GM12872 (cell line): Measurements from ENCODE around the gene CRYBG3.

Source experiments
- TF ChIP-seq, protein P1 (sequence below): IDR thresholded peaks from 3 replicates; pipeline ENCODE4 v1.5.1; 2011; ENCODE audit warnings: low read depth, mild to moderate bottlenecking, low read length, moderate library complexity; ENCODE audit not compliant: insufficient read depth

The CRYBG3 gene

DNA sequence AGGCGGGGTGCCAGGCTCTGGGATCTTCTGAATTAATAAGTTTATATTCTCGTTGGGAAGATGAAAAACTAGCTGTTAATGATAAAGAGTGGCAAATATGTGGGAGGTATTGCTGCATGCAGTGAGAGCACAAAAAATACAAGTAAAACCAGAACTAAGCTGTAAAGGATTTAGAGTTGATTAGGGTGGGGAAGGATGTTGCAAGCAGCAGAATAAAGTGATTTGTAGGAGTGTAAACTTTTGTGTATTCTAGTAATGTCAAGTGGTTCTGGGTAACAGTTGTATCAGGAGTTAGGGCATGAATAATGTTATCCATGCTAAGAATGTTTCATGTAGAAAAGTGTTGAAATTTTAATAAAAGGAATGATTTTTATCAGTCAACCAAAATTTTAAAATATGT, 18.1 kb downstream of the CRYBG3 start:
- TF ChIP-seq, protein P1, sequence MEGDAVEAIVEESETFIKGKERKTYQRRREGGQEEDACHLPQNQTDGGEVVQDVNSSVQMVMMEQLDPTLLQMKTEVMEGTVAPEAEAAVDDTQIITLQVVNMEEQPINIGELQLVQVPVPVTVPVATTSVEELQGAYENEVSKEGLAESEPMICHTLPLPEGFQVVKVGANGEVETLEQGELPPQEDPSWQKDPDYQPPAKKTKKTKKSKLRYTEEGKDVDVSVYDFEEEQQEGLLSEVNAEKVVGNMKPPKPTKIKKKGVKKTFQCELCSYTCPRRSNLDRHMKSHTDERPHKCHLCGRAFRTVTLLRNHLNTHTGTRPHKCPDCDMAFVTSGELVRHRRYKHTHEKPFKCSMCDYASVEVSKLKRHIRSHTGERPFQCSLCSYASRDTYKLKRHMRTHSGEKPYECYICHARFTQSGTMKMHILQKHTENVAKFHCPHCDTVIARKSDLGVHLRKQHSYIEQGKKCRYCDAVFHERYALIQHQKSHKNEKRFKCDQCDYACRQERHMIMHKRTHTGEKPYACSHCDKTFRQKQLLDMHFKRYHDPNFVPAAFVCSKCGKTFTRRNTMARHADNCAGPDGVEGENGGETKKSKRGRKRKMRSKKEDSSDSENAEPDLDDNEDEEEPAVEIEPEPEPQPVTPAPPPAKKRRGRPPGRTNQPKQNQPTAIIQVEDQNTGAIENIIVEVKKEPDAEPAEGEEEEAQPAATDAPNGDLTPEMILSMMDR = no peak

DNA sequence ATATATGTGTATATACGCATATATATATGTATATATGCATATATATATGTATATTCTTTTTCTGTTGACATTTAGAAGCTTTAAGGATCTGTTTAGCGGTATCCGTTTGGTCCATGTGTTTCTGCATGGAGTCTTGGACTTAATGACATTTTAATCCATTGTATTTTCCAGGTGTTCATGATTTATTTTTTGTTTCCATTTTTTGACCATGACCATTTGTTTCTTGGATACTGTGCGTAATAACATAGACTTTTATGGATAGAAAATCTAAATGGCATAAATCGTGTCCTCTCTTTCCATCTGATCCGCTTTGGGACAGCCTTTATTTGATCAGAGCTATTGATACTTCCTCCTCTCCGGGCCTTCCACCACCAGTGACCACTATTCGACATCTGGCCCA, 19.5 kb downstream of the CRYBG3 start:
- TF ChIP-seq, protein P1 = no peak

DNA sequence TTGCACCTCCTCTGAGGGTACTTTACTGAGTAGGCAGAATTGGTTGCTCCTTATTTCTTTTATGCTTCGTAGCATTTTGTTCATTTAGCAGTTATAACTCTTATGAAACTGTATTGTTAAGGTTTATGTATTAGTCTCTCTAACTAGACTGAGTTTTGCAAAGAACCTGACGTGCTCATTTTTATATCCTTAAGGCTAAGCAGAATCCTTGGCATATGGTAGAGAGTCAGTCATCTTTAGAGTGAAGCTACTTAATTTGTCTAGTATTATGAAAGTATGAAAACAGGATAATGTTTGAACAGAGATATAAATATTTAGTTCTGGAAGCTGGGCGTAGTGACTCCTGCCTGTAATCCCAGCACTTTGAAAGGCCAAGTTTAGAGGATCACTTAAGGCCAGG, 20.1 kb downstream of the CRYBG3 start:
- TF ChIP-seq, protein P1 = no peak

DNA sequence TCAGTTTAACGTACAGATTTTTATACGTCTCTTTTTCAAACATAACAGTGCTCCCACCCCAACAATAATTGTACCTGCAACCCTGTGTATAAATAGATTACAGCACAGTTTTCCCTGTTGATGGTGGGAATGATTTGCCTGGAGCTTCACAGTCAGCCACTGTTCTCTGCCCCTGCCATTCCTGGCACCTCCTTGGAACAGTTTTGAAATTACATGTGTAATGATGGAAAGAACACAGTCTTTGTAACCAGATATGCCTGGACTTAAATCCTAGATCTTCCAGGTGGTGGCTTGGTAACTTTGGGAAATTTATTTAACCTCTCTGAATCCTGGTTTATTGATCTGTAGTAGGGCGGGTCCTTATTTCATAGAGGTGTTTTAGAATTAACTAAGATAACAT, 27.0 kb downstream of the CRYBG3 start:
- TF ChIP-seq, protein P1 = no peak

DNA sequence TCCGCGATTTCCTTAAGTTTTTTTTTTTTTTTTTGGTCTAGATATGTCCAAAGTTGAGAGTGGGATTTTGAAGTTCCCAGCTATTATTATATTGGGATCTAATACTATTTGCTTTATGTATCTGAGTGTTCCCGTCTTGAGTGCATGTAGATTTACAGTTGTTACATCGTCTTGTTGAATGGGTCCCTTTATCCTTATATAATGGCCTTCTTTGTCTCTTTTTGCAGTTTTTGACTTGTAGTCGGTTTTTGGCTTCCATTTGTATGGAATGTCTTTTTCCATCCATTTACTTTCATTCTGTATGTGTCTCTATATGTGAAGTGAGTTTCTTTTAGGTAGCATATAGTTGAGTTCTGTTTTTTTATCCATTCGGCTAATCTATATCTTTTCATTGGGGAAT, 35.6 kb downstream of the CRYBG3 start:
- TF ChIP-seq, protein P1 = no peak

DNA sequence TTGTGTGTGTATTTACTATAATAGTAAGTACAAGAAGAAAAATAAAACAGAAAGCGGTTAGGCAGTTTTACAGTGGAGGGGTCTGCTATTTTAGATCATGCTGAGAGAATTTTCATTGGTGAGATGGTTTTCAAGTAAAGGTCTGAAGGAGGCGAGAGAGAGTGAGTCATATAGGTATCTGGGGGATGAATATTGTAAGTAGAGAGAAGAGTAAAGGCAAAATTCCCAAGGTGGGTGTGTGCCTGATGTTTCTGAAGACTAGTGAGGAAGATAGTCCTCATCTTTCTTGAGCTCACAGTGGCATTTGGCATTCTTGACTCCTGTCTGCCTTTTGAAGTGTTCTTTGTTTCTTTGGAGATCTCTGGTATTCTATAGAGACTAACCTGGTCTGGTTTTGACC, 38.6 kb downstream of the CRYBG3 start:
- TF ChIP-seq, protein P1 = no peak

DNA sequence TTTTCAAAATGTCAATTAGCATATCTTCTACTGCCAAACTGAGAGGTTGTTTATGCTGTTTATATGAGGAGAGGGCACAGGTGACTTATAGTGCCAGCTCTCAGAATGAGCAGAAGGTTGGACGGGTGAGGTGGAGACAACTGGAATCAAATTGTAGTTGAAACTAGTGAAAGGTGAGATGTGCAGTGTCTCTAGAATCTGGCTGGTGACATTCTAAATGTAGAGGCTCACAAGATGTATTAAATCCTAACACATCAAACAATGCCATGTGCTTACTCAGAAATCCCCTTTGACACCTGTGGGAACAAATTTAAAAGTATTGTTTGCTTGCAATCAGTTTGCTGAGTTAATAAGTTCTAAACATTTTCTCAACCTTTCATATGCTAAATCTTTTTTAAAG, 40.8 kb downstream of the CRYBG3 start:
- TF ChIP-seq, protein P1 = no peak

DNA sequence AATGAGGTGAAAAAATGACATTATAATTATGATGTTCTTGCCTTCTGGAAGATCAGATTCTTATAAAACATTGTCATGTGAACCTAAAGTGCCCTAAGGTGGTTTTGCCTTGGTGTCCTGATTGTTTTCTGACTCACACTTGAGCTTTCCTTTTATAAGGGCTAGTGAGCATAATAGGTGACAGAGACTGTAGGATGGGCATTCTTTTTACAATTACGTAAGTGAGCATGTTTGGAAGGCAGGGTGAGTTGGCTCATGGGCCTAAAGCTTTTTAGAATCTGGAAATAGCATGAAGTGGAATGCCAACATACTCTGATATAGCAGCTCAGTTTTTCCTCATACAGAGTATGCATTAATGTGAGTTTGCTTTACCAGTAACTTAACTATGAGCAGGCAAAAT, 41.2 kb downstream of the CRYBG3 start:
- TF ChIP-seq, protein P1 = no peak
